T-helper 1 cell (primary cell): ENCODE results near the gene KCNK1.

Experiments
- DNase-seq, 5 donors: peaks; one replicate each; pipeline ENCODE4 v3.0.0-alpha.2; 2012 to 2020

KCNK1 gene

DNA sequence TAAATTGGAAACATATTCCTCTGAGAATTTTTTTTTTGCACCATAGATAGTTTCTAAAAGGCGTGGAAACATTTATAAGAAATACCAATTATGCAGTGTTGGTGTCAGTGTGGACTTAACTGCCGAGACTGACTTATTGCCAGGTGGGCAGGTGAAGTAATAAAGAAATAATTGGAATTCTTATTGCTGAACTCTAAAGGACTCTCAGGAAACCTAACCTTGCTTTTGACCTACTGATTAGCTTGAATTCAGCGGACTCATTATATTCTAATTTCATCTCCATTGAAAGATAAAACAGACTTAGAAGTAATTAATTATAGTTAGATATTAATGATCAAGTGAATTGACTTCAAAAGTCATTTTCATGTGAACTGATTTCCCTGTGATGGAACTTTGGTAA lies 26.3 kb downstream of the KCNK1 start:
- DNase-seq, result no peak

DNA sequence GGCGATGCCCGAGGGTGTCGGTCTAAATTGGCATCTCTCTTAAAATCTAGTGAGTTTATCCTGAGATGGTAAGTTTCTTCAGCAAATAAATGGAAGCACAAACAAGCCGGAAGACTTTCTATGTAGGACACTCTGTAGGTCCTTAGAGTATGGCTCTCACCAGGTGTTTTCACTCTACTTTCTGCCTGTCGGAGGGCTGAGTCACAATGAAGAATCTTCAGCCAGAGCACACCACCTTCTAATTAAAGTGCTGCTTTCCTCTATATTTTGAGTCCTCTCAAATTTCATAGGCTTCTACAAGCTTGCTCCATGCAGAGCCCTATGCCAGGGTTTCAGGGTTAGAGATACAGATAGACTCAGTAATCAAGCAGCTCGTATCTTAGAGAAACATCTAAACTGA lies 27.1 kb downstream of the KCNK1 start:
- DNase-seq, result no peak

DNA sequence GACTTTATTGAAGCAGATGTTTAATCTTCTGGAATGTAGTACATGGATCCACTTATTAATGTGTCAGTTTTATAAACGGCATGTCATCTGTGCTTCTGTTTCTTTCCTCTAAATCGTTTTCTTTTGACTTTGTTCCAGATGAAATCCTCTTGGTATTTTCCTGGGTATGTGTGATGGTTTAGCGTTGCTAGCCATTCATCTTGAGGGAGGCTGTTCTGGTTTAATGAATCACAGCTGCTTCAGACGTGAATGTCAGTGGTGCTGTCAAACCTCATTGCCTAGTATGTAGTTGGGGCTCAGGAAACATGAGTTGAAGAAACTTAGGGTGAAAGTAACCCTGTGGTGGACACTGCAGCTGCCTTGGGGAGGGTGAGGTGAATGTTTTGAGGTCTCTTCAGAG lies 33.2 kb downstream of the KCNK1 start:
- no peak for DNase-seq

DNA sequence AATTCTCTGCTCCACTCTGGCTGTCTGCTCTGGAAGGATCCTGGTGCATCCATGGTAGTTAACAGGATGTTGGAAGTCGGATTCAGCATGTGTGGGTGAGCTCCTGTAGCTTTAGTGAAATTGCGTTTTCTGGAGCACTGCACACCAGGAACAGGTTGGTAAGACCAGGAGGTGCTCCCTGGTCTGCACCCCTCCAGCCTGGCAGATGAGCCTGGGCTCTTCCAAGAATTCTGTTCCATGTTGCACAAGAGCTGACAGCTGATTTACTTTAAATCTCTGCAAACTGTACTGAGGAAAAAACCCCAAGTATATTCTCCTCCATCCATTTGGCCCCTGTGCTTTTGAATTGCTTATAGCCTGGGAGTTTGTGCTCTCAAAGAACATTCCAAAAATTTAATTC lies 33.7 kb downstream of the KCNK1 start:
- DNase-seq, result no peak

DNA sequence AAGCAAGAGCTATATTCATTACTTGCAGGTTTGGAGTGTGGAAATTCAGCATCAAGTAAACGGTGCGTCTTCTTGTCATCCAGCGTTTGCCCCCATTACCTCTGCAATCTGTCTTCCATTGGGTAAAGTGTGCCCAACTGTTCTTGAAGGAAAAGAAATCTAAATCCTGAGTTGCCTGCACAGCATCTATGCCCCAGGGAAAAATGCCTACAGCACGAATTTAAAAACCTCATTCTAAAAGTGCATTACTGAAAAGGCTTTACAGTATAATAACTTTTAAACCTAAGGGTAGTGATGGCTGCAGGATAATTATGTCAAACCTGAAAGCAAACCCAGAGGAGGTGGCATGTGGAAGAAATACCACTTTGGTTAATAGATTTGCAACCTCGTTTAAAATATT lies 37.2 kb downstream of the KCNK1 start:
- DNase-seq, result no peak

DNA sequence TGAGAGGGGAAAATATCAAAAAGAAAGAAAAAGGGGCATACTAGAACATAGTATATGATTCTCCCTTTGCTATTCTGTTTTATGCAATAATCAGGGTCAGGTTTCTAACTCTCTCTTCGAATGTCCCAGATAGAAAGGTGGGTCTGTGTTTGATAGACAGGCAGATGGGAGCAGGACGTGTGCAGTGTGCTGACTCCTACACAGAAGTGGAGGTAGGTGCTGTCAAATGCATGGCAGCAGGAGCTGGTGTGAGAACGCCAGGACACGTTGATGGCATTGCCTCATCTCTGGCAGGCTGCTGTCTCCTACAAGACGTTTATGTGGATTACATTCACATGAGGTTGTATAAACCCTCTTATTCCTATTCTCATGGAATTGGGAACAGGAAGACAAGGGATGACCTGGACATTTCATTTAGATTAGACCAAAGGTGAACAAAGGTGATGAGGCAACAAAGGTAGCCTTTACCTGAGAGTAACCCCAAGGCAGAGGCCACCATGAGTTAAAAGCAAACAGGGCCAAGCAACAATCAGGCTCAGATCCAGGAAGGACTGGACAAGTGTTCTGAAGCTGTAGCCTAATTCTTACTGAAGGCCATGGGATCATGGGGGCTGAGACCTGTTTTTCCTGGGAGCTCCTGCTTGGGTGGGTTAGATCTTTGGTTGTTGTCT lies 37.8 kb downstream of the KCNK1 start:
- no peak for DNase-seq

DNA sequence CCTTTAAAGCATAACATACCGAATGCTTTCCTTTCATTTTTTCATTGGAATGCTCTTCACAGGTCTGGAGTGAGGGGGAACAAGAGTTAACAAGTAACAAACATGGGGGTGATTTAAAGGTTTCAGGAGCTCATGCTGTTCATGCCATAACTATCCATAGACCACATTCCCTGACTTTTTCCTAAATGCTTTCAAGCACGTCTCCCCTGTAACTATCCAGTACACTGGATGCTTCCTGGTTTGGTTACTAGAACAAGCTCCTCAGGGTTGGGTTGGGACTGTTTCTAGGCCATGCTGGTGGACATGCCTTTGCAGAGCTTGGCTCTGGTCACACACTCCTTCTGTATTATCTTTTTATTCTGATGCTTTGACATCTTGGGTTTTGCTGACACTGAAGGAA lies 38.6 kb downstream of the KCNK1 start:
- no peak for DNase-seq

DNA sequence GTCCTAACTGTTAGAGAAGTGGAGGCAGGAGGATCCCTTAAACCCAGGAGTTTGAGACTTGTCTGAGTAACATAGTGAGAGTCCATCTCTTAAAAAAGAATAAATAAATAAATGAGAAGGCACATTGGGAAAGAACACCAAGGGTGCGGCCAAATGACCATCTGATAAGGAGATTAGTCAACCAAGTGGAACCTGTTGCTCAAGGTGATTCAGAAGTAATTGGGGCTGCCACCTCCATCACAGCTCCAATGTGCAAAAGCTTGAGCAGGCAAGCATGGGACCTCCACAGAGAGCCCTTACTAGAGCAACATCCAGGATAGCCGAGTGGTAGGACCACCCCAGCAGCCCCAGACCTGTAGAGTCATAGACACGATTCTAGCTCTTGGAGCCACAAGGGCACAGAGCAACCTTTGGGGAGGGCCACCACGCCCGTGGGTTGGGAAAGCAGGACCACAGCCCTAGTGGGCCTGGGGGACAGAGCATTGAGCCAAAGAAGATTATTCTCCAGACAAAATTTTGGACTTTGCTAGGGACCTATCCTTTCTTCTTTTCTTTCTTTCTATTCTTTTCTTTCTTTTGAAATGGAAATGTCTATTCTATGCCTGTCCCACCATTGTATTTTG lies 40.9 kb downstream of the KCNK1 start:
- no peak for DNase-seq

DNA sequence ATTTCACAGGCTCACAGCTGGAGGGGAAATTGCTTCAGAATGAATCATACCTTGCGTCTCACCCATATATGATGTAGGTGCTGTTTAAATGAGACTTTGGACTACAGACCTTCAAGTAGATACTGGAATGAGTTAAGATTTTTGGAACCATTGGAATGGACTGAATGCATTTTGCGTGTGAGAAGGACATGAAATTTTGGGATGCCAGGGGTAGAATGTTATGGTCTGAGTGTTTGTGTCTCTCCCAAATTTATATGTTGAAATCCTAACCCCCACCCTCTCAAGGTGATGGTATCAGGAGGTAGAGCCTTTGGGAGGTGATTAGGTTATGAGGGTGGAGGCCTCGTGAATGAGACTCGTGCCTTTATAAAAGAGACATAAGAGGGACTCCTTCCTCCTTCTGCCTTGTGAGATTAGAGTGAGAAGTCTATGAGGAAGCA lies 41.4 kb downstream of the KCNK1 start:
- DNase-seq, result no peak

DNA sequence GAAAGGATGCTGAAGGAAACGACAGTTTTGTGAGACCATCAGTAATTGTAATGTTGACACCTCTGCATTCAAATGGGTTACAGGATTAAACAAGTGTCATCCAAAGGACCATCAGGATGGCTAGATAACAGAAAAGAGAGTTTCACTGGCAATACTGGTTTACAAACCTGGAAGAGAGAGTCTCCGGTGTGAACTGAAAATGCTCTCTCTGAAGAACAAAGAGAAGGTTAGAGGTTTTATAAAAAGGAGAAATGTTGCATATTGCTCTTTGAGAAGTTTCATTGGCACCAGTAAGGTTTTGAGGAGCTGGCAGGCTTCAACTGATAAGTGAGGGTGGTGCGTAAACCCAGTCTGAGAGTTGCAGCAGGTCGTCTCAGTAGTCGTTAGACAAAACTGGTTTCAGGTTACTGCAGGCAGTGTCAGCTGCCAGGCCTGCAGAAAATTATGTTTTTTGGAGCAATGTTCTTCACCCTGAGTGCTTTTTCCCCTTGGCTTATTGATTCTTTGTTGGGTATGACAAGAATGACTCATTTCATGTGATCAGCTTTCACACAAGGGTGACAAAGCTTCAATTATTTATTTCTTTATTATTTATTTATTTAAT lies 42.2 kb downstream of the KCNK1 start:
- no peak for DNase-seq

DNA sequence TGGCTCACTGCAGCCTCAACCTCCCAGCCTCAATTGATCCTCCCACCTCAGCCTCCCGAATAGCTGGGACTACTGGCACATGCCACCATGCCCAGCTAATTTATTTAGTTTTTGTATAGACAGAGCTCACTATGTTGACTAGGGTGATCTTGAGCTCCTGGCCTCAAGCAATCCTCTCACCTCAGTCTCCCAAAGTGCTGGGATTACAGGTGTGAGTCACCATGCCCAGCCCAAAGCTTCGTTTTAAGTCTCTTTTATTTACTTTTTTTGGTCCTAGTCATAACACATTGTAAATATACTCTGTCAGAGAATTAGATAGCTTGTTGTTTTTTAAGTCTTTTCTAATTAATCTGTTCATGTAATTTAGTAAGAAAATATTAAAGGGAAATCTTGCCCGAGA lies 42.8 kb downstream of the KCNK1 start:
- no peak for DNase-seq

DNA sequence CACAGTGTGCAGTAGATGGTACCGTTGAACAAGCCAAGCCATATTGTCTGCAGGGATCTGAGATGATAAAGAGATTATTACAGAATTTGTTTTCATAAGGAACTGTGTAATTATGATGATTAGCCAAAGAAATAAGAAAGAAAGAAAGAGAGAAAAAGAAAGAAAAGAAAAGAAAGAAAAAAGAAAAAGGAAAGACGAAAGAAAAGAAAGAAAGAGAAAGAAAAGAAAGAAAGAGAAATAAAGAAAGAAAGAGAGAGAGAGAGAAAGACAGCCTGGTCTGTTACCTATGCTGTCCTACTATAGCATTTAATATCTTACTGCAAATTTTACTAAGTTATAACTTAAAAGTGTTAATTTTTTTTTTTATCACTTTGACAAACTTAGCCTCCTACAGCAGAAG lies 43.6 kb downstream of the KCNK1 start:
- no peak for DNase-seq

DNA sequence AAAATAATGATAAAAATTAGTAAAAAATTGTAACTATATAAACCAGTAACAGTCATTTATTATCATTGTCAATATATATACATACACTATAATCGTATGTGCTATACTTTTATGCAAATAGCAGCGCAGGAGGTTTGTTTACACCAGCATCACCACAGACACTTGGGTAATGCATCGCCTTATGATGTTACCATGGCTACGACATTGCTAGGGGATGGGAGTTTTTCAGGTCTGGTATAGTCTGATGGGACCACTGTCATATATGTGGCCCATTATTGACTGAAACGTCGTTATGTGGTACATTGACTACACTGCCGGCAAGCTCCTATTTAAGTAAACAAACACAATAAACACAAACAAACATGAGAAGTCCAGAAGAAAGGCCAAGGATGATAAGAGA lies 45.6 kb downstream of the KCNK1 start:
- no peak for DNase-seq

DNA sequence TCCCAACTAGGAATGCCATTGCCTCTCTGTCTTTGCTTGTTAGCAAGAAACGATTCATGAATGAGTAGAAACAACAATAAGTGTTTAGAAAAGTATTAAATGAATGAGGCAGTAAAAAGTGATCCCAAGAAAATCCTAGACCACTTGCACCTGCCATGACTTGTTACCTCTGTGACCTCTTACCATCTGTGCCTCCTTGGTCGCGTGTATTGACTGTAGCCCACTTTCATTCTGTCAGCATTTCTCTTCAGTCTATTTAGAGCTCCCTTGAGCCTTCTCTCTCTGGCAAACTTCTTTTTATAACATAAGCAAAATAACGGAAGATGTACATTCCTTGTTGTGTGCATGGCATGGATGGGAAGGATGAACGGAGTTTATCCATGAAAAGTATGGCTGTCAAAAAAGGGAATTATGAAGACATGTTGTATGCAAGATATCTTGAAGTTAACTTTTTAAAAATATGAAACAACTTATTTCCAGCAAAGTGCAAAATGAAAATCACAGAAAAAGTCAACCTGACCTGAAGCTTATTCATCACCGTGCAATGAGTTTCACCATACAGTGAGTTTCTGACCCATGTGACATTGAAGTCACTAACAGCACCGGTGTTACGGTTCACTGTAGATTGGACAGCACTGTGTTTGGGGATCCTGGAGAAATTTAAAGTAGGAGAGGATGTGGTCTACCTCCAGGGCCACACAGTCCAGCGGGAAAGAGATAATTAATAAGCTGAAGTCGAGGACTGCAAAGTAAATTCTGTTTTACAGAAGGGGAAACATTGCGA lies 47.7 kb downstream of the KCNK1 start:
- no peak for DNase-seq

DNA sequence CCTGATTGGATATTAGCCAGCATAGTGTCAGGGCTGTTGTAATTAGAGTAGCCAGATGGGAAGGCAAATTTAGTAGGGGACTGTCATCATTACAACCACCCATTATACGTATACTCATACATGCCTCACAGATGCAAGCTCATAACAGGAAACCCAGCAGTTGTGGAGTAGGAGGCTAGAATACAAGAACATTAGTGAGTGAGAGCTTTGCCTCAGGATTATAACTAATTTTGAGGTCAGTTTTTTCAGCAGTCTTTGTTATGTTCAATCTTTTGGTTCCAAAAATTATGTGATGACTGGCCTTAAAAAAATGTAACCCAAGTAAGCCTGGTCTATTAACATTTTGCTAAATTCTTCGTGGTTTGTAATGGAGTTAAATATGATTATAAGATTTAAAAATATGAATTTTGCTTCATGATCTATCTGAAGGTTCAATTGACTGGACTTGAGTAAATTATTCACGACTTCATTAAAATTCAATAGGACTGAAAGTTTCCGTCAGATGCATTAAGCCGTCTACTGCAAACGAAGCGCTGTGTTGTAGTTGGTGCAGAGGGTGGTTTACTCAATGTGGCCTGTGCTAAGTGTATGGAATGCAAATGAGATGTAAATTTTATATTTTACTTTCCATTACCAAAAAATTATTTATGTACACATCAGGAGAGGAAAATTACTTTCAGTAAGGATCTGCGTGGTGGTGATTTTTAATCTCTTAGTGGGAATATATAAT lies 48.8 kb downstream of the KCNK1 start:
- no peak for DNase-seq

DNA sequence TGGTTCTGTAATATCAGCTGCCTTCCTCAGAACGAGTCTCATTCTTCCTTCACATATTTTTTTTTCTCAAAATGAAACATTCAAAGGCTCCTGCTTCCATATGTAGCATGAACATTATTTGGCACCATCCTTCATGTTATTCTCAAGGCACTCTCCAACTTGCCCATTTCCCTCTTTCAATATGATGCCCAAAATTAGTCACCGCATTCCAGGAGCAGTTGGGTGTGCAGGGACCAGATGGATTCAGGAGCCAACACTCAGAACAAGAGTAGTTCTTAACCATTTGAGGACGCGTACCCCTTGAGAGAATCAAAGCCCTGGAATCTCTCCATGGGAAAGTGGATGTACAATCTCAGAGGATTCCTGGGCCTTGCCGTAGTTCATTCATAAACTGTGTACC lies 50.3 kb downstream of the KCNK1 start:
- no peak for DNase-seq

DNA sequence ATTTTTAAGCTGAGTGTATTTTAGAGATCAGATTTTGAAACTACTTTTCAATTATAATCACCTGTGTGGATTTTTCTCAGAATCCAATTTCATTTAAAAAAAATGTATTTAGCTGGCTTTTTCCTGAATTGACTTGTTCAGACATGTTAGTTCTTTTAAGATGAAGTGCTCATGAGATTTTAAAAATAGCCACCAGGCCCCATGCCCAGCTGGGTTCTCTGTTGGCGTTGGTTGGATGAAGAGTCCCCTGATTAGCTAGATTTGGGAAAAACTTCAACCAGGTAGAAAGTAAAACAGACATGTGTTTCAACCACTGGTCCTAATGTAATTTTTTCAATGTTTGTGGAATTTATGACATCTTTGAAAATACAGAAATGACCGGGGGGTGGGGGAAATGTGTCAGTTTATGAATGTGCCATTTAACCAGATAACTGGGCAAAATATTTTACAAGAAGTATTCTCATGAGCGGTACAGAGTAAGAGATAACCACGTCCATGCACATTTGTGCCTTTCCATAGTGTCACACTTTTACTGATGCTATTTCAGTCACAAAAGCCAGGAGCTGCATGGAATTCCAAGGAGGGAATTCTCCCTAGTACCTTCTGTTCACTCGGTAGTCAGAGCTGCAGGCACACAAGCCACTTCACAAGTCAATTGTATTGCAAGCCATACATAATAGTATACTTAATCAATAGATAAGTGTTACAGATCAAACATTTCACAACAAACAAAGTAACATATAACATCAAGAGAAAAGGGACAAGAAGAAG lies 51.1 kb downstream of the KCNK1 start:
- DNase-seq, result no peak

DNA sequence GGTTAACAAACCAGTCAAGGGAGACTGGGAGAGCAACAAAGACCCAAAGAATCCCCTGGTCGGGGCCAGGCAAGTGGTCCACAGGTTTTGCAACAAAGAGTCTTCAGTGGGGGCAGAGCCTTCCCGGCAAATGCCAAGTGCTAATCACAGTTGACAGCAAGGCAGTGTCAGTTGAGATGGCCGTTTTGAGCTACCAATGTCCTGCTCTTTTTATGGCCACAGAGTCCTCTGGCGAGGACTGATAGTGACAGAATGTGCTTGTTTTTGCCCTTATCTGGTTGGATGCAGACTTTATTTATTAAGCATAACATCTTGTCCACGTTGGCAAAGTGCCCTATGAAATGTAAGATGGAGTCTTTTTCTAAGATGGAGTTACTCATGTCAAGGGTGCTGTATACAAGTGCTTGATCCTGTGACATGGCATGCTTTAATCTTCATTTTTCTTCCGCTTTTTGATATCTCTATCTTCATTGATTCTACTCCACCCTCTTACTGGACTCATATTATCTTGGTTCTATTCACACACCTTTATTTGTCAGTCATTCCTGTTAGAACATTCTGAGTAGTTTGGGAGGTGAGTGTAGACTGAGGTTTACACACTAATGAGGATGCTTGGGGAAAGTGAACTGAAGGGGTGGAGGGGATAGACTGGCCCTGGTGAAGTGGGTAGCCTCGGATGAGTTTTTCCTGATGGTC lies 51.8 kb downstream of the KCNK1 start:
- no peak for DNase-seq

DNA sequence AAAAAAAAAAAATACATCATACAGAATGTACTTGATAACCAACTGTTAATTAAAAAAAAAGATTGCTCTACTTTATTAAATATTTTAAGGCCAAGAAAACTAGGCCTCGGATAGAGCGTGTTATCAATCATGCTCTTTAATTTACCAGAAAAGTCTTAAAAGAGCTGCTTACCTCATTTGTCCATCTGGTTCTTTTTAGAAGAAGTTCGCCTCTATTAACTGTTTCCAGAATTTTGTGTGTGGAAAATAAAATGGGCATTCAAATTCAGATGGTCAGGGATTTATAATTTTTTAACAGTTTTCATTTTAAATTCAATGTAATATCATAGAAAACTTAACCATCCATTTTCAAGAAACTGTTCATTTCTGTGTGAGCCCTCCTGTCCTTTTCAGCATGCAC lies 53.8 kb downstream of the KCNK1 start:
- no peak for DNase-seq

DNA sequence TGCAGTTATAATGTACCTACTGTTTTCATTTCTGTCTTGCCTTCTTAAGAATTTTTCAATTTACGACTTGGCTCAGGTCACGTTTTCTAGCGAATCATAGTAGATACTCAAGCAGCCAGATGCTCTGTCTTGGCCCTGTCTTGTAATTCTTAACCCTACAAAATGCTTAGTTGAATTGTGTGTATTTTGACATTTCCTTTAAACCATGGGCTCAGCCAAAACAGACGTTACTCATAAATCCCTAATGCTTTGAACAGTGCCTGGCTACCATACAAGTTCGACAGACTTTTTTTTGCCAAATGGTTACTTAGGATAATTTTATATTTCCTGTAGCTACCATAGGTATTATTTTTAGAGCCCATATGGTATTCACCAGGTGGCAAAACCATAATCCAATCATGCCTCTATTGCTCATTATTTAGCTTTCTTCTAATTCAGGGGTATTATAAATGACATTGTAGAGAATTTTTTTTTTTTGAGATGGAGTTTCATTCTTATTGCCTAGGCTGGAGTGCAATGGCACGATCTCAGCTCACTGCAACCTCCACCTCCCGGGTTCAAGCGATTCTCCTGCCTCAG lies 54.3 kb downstream of the KCNK1 start:
- DNase-seq, result no peak

DNA sequence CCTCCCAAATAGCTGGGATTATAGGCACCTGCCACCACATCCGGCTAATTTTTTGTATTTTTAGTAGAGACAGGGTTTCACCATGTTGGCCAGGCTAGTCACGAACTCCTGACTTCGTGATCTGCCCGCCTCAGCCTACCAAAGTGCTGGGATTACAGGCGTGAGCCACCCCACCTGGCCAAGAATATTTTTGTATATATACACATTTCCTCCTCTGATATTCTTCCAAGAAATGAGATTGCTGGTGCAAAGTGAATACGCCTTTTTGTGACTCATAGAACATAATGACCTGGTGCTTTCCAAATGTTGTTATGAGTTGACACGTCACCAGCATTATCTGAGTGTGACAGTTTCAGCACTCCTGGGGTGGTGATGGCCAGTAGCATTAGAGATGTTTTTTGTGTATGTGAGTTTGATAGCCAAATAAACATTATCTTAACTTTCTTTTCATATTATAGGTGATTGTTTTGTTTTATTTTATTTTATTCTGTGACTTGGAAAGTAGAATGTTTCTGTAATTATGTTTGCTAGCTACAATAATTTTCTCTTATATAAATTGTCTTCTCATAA lies 54.9 kb downstream of the KCNK1 start:
- peak in 1 of 5 donors; percentile 76 for DNase-seq
